ENCODE data around the gene SCLY. TPM values are rescaled to one million over a fixed set of nuclear protein-coding genes. Genes with fewer than 3 reads are reported as not detected.

Gene SCLY
- total RNA-seq, 3 donors from 2014 or later: 46.4 to 63.5 (median 60.1) TPM

DNA sequence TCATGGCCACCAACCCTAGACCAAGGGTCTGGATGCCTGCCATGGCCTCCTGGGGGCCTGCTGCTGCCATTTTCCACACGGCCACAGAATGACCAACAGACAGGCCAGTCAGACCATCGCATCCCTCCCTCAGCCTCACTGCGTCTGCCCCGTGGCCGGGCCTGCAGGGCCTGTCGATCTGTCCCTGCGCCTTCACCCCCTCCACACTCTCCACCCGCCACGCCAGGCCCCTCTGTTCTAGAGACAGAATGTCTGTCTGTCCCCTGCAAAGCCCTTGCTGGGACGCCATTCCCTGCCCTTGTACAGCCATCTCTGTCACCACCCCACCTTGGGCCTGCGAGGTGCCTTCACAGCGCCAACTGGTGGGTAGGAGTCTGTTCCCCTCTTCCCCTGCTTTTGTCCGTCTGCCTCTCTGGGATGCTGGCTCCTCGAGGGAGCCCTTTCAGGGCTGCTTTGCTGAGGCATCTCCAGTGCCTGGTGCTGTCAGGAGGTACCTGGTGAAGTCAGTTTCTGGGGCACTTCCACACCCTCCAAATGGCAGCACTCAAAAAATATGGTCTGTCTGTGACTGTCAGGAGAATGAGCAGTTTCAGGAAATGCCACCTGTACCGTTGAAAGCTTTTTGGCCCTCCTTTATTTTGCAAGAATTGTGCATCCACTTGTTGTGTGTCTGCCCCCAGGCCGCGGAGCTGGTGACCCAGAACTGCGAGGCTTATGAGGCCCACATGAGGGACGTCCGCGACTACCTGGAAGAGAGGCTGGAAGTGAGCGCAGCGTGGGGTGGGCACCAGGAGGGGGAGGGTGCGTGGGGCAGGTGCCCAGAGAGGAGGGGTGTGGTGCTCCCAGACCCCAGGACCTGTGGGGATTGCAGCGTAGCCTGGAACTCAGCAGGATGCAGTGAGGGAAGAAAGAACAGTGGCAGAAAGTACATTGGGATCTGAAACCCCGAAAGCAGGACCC lies 32.7 kb downstream of the SCLY start:
- ATAC-seq (no peak), DNase-seq (no peak)
- Mint-ChIP-seq H3K4me1 (ENCODE audit: low read depth) (no peaks in the 10 kb centered on the region), H3K4me3 (no peak overlapping the region), H3K27me3 (ENCODE audit: low read depth) (no peaks in the 10 kb centered on the region), H3K9me3 (no peaks in the 10 kb centered on the region), H3K36me3 (ENCODE audit: insufficient read depth) (peaks cover 7% of the 10 kb centered on the region)

DNA sequence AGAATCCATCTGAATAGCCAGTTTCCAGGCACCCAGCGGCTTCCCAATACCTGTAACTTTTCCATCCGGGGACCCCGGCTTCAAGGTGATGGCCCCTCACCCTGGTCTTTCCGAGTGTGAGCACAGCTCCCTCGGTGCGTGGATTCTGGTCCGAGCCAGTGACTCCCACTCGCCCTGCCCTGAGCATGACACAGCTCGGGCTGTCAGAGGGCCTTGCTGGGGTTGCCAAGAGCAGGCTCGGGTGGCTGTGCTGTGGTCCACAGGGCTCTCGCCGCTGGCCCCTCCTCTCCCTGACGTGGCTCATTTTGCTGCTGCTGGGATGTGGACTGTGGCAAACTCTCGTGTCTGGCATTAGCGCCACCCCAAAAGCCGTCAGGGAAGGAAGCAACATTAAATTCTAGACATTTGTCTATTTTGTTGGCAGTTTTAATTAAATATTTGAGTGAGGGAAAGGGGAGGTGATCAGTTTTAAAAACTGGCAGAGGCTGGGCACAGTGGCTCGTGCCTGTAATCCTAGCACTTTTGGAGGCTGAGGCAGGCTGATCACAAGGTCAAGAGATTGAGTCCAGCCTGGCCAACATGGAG lies 33.7 kb downstream of the SCLY start:
- DNase-seq (no peak), ATAC-seq (no peak)
- Mint-ChIP-seq H3K9me3 (no peaks in the 10 kb centered on the region), H3K4me1 (ENCODE audit: low read depth) (no peaks in the 10 kb centered on the region), H3K27me3 (ENCODE audit: low read depth) (no peaks in the 10 kb centered on the region), H3K4me3 (no peak overlapping the region), H3K36me3 (ENCODE audit: insufficient read depth) (peaks cover 2% of the 10 kb centered on the region)

DNA sequence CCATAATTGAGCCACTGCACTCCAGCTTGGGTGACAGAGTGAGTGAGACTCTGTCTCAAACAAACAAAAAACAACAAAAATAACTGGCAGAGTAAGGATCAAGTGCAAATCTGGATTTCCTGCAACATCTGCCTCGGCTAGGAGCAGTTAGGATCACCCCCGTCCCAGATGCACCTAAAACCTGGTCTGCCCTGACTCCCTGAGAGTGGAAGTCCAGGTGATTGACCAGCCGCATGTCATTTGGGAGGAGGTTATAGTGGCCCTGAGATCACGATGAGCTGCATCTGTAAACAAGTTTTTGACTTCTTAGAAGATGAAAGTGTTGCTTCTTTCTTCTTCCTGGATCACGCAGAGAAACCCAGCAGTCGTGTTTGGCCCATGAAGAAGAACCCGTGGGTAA lies 34.3 kb downstream of the SCLY start:
- no peaks in the 10 kb centered on the region for H3K27me3 Mint-ChIP-seq (ENCODE audit: low read depth)
- H3K4me1 Mint-ChIP-seq (ENCODE audit: low read depth): no peaks in the 10 kb centered on the region
- H3K36me3 Mint-ChIP-seq (ENCODE audit: insufficient read depth): peaks cover 2% of the 10 kb centered on the region
- no peak overlapping the region for H3K4me3 Mint-ChIP-seq
- ATAC-seq (no peak), DNase-seq (no peak)
- no peaks in the 10 kb centered on the region for H3K9me3 Mint-ChIP-seq

DNA sequence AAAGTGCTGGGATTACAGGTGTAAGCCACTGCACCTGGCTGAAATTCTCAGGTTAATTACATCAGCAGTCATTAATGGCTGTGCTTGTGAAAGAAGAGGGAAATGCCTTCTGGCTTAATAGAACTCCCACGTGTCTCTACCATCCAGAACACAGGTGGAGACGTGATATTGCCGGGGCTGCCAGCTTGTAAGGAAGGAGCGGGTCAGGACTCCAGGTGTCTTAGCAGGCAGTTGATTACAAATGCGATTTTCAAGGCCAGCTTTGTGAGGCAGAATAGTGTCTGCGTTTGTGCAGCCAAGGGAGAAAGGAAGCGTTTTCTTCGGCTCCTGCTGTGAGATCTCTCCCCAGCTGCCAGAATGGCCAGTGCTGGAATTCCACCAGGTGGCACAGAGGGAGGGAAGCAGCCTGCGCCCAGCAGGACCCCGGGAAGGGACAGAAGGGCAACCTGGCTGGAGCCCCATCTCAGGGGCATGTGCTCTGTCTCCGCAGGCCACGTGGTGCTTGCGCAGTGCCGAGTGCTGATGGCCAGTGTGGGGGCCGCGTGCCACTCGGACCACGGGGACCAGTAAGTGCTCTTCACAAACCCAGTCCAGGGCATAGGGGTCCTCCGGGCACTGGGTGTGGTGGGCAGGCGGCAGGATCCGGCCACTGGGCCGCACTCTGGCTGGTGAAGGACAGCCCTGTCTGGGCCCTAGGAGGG lies 35.7 kb downstream of the SCLY start:
- H3K27me3 Mint-ChIP-seq (ENCODE audit: low read depth): no peaks in the 10 kb centered on the region
- H3K36me3 Mint-ChIP-seq (ENCODE audit: insufficient read depth): no peaks in the 10 kb centered on the region
- H3K4me1 Mint-ChIP-seq (ENCODE audit: low read depth): no peaks in the 10 kb centered on the region
- ATAC-seq (no peak), DNase-seq (no peak)
- no peak overlapping the region for H3K4me3 Mint-ChIP-seq
- no peaks in the 10 kb centered on the region for H3K9me3 Mint-ChIP-seq

DNA sequence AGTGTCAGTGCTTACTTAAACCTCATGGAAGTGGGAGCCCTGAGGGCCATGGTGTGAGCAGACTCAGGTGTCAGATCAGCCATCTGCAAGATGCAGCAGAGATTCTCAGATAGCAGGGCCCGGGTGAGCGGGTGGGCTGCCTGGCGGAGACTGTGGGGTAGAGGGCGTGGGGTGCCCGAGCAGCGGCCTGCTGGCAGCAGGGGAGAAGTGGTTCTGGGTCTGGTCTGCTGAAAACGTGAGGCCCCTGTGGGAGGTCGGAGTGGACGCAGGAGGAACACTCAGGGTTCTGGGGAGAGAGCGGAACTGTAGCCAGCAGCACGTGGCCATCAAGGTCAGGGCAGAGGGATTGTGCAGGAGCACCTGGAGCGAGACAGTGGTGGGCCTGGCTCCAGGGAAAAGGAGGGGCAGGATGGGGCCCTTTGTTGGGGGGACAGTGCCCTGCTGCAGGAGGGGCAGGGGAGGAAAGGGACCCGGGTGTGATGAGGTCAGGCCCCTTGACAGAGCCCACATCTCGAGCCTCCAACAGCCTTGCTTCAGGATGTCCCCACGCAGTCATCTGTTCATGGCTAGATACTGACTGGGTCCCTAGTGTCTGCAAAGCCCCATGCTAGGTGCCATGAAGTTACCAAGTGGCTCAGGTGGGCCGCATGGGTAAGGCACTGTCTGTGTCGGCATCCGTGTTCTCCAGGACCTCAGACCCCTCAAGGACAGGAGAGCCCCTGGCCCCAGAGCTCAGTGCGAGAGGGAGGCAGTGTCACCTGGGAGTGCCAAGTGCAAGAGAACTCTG lies 36.6 kb downstream of the SCLY start:
- no peaks in the 10 kb centered on the region for H3K27me3 Mint-ChIP-seq (ENCODE audit: low read depth)
- ATAC-seq (no peak), DNase-seq (no peak)
- H3K4me3 Mint-ChIP-seq: no peak overlapping the region
- no peaks in the 10 kb centered on the region for H3K9me3 Mint-ChIP-seq
- H3K36me3 Mint-ChIP-seq (ENCODE audit: insufficient read depth): no peaks in the 10 kb centered on the region
- H3K4me1 Mint-ChIP-seq (ENCODE audit: low read depth): no peaks in the 10 kb centered on the region

DNA sequence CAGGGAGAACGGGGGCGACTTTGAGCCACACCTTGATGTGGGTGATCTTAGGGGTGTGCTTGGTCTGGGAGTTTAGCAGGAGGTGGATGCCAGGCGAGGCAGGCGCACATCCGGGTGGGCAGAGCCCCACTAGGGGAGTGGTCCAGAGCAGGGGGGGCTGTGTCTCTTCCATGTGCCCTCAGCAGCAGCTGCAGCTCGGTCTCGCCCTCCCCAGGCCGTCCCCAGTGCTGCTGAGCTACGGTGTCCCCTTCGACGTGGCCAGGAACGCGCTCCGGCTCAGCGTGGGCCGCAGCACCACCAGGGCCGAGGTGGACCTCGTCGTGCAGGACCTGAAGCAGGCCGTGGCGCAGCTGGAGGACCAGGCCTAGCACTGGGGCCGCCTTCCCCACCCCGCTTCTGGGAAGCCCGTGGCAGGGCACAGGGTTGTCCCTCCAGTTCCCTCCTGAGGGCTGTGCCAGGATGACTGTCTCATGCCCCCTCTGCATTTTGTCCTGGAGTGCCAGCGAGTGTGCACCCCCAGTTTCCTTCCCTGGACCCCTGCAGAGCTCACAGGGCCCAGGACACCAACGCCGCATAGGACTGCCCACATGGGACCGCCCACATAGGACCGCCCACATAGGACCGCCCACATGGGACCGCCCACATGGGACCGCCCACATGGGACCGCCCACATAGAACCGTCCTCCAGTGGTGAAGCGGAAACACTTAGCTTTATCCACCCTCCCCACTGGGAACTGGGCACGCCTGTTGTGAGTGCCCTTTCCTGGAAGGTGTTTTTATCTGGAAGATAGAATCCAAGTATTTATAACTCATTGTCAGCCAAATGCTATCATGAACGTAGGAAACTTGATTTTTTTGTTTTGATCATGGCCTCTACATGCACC lies 37.4 kb downstream of the SCLY start:
- H3K36me3 Mint-ChIP-seq (ENCODE audit: insufficient read depth): no peaks in the 10 kb centered on the region
- ATAC-seq (no peak), DNase-seq (no peak)
- H3K4me1 Mint-ChIP-seq (ENCODE audit: low read depth): no peaks in the 10 kb centered on the region
- no peaks in the 10 kb centered on the region for H3K9me3 Mint-ChIP-seq
- no peaks in the 10 kb centered on the region for H3K27me3 Mint-ChIP-seq (ENCODE audit: low read depth)
- H3K4me3 Mint-ChIP-seq: no peak overlapping the region

DNA sequence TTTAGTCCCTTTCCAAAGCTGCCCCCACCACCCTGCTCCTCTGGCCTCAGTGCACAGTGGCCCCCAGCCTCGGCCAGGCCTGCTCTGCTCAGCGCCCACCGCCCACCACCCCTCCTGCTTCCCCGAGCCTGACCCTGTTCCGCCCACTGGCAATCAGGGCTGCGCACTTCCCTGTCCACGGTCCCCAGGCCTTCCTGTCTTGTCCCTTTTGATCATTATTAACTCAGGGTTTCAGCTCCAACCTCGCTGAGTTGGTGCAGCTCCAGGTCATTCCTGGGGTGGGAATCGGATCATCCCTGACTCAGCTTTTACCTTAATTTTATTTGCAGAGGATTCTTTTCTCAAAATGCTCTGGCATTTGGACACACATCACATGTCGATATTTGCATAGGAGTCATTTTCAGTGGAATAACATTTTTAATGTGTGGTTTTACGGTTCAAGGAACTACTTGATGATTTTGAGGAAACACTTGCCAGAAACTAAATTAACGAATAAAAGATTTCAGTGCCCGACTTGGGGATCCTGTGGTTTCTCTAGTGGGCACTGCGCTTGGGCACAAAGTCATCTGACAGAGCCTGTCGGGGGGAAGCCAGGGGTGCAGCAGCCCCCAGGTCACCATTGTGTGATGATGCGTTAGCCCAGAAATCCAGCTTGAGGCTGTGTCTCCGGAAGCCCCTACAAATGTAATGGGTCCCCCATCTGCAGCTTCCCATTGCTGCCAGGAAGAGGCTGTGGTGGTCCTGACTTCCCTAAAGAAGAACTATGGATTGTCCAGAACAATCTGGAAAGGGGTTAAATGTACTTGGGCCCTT lies 38.3 kb downstream of the SCLY start:
- peak overlapping the region; percentile 13 for H3K4me3 Mint-ChIP-seq
- ATAC-seq (no peak), DNase-seq (no peak)
- H3K9me3 Mint-ChIP-seq: no peaks in the 10 kb centered on the region
- H3K27me3 Mint-ChIP-seq (ENCODE audit: low read depth): no peaks in the 10 kb centered on the region
- no peaks in the 10 kb centered on the region for H3K4me1 Mint-ChIP-seq (ENCODE audit: low read depth)
- no peaks in the 10 kb centered on the region for H3K36me3 Mint-ChIP-seq (ENCODE audit: insufficient read depth)

DNA sequence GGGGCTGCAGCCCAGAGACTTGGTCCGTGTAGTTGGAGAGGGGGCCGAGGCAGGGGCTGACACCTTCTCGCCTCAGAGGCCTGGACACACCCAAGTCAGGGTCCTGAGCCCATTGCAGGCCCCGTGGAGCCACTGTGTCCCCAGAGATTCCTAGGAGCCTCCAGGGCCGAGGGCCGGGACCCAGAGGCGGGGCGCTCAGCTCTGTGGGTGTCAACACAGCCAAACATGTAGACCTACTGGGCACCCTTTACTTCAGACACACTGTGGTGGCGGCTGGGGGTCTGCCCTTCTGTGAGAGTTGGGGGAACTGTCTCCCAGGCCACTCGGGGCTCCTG lies 38.9 kb downstream of the SCLY start:
- no peak overlapping the region for H3K4me3 Mint-ChIP-seq
- no peaks in the 10 kb centered on the region for H3K27me3 Mint-ChIP-seq (ENCODE audit: low read depth)
- H3K36me3 Mint-ChIP-seq (ENCODE audit: insufficient read depth): no peaks in the 10 kb centered on the region
- no peaks in the 10 kb centered on the region for H3K9me3 Mint-ChIP-seq
- DNase-seq: no peak
- ATAC-seq: no peak
- no peaks in the 10 kb centered on the region for H3K4me1 Mint-ChIP-seq (ENCODE audit: low read depth)

DNA sequence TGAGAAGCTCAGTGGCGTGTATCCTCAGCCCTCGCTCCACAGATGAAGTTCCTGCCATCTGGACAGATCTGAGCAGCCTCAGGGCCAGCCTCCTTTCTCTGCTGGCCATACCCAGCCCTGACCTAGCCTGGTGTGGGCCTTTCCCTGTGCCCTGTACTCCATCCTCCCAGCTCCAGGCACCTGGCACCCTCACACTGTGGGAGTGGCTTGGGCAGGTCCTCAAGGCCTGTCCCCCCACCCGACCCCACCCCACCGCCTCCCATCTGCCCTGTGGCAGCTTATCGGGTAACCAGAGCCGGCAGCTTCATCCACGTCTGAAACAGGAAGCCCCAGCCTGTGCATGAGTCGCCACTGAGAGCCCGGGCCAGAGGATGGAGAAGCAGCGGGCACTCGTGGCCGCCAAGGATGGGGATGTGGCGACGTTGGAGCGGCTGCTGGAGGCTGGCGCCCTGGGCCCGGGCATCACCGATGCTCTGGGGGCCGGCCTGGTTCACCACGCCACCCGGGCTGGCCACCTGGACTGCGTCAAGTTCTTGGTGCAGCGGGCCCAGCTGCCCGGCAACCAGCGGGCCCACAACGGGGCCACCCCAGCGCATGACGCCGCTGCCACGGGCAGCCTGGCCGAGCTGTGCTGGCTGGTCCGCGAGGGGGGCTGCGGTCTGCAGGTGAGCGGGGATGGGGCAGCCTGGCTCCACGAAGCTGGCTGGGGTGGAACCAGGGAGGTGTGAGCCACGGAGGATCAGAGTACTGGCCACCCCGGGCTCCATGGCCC lies 39.4 kb downstream of the SCLY start, which contains the start of gene ESPNL:
Gene ESPNL (plus strand): TSS at position 292 of the 772 bp plus-strand sequence. CDS start 80 bp downstream, at position 372.
- H3K9me3 Mint-ChIP-seq: no peaks in the 10 kb centered on the region
- H3K27me3 Mint-ChIP-seq (ENCODE audit: low read depth): no peaks in the 10 kb centered on the region
- no peak for ATAC-seq
- no peak for DNase-seq
- no peaks in the 10 kb centered on the region for H3K36me3 Mint-ChIP-seq (ENCODE audit: insufficient read depth)
- no peak within 1 kb of the TSS for H3K4me3 Mint-ChIP-seq
- H3K4me1 Mint-ChIP-seq (ENCODE audit: low read depth): no peaks in the 10 kb centered on the region

DNA sequence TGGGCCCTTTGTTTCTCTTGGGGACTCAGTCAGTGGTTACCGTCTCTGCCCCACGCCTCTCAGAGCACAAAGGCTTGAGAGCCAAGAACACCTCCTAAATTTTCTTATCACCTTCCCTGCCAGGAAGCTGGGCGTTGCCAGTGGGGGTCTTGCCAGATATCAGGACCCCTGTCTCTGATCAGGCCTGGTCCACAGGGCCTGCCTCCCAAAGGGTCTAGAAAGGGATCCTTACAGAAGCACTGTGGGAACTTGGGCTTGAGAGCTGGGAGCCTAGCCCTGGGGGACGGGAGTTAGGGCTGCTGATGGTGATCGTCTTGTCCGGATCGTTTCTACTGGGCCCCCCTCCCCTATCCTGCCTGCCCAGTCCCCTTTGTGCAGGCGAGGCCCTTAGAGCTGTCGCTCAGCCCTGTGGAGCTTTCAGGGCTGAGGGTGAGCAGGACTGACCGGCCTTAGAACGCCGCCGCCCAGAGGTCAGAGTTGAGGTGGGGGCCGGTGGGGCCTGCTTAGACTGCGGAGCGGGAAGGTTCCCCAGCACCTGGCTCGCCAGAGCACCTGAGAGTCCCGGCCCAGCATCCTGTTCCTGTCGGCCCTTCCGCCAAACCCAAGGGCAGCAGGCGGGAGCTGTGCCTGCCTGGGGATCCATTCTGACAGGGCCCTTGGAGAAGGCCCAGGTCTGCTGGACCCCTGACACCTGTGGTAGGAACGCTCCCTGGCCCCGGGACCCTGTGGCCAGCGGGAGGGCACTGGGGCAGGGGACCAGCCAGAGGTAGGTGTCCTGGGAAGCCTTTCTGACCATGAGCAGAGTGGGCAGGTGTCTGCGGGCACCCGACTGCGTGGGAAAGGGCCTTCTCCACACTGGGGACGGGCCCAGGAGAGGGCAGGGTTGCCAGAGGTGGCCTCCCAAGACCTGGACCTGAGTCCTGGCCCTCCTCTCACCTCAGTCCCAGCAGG lies 40.3 kb downstream of the SCLY start:
- ATAC-seq: no peak
- Mint-ChIP-seq H3K4me1 (ENCODE audit: low read depth) (no peaks in the 10 kb centered on the region), H3K4me3 (no peak overlapping the region), H3K27me3 (ENCODE audit: low read depth) (no peaks in the 10 kb centered on the region), H3K36me3 (ENCODE audit: insufficient read depth) (no peaks in the 10 kb centered on the region), H3K9me3 (no peaks in the 10 kb centered on the region)
- DNase-seq: no peak

DNA sequence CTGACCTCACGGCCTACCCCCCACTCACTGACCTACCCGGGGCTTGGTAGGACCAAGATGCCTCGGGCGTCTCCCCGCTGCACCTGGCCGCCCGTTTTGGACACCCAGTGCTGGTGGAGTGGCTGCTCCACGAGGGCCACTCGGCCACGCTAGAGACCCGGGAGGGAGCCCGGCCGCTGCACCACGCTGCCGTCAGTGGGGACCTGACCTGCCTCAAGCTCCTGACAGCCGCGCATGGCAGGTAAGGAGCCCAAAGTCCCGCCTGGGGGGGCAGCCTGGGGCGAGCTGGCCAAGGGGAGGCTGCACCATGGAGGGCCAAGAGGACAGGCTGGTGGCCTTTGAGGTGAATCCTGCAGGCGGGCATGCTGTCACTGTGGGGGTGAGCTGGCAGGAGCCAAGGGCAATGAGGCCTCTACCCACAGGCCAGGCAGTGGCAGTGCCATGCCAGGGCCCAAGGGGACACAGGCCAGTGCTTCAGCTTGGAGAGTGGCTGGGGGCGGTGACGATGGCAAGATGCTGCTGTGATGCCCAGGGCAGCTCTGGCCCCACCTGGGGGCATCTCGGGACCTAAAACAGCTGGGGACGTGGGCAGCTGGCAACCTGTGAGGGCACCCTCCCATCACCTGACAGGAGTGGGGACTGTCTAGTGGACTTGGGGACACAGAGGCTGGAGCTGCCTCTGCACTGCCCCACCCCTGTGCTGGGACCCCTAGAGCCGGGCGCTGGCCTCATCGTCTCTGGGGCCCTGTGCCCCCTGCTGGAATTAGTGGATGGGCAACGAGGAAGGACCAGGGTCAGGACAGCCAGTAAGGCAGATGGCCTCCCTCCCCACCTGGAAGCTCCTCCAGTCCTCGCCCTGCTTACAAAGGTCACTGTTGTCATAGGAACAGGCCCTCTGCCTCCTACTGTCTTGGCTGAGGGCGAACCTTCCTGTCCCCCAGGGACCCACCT lies 41.4 kb downstream of the SCLY start:
- H3K9me3 Mint-ChIP-seq: no peaks in the 10 kb centered on the region
- no peak overlapping the region for H3K4me3 Mint-ChIP-seq
- ATAC-seq: no peak
- H3K4me1 Mint-ChIP-seq (ENCODE audit: low read depth): no peaks in the 10 kb centered on the region
- H3K27me3 Mint-ChIP-seq (ENCODE audit: low read depth): no peaks in the 10 kb centered on the region
- H3K36me3 Mint-ChIP-seq (ENCODE audit: insufficient read depth): no peaks in the 10 kb centered on the region
- peak; percentile 5 for DNase-seq
